Esophagus muscularis mucosa (tissue), 4 donors: Measurements from ENCODE around the gene USF2.

ENCODE experiments used
- CTCF ChIP-seq, 3 experiments: fragments of 200-600 bp in 2 of 3; fragments of 450-650 bp in 1 of 3; sonication (generic) in 2 of 3; IDR thresholded peaks; one replicate each; pipeline ENCODE4 v1.5.1; 2017 to 2019; ENCODE audit warnings: antibody characterized with exemption in 3 of 3, mild to moderate bottlenecking in 2 of 3, moderate library complexity in 1 of 3
- EP300 ChIP-seq: sonication (generic); formaldehyde crosslinking; IDR thresholded peaks from one replicate; pipeline ENCODE4 v1.6.1; 2017; ENCODE audit warnings: antibody characterized with exemption
- POLR2A ChIP-seq: fragments of 450-650 bp; IDR thresholded peaks from one replicate; pipeline ENCODE4 v1.6.1; 2017; ENCODE audit warnings: antibody characterized with exemption, moderate library complexity, mild to moderate bottlenecking, low read depth

- TF ChIP-seq CTCF (IDR thresholded peaks at IDR 0.05) (no peak), POLR2A (no peak), EP300 (no peak)
These were observed 3.4 kb upstream of the USF2 start for GRCh38 chr19:35265126-35265899.
